HEK293T (cell line): ENCODE results near the gene PTPRM.

Source experiments
- CTCF ChIA-PET: fragments of 350-600 bp; formaldehyde crosslinking; extraction: SDS; loops from one replicate; lab custom pipeline; 2021; ENCODE audit warnings: antibody characterized with exemption, inconsistent platforms; lab: Yijun Ruan, JAX
- POLR2A ChIA-PET: fragments of 350-600 bp; formaldehyde crosslinking; extraction: SDS; loops from one replicate; lab custom pipeline; 2020; ENCODE audit warnings: antibody characterized with exemption, inconsistent platforms; lab: Yijun Ruan, JAX
- DNase-seq: peaks from one replicate; pipeline ENCODE4 v3.0.0; 2012; ENCODE audit warnings: mixed read lengths; ENCODE audit errors: extremely low spot score
- ARNT ChIP-seq: fragments of 450-650 bp; IDR thresholded peaks from 2 replicates; pipeline ENCODE4 v1.6.1; 2017; ENCODE audit warnings: mild to moderate bottlenecking
- BHLHE40 ChIP-seq: fragments of 450-650 bp; IDR thresholded peaks from 2 replicates; pipeline ENCODE4 v1.6.1; 2016; ENCODE audit warnings: mild to moderate bottlenecking, moderate library complexity, borderline replicate concordance
- CTBP1 ChIP-seq: fragments of 450-650 bp; IDR thresholded peaks from 2 replicates; pipeline ENCODE4 v1.6.1; 2016; ENCODE audit warnings: borderline replicate concordance
- ELF4 ChIP-seq: fragments of 450-650 bp; IDR thresholded peaks from 2 replicates; pipeline ENCODE4 v1.6.1; 2017; ENCODE audit warnings: antibody characterized with exemption
- FOXA1 ChIP-seq: fragments of 450-650 bp; IDR thresholded peaks from 2 replicates; pipeline ENCODE4 v1.6.1; 2016; ENCODE audit warnings: mild to moderate bottlenecking
- FOXK2 ChIP-seq: fragments of 450-650 bp; IDR thresholded peaks from 2 replicates; pipeline ENCODE4 v1.6.1; 2016; ENCODE audit warnings: mild to moderate bottlenecking
- FOXM1 ChIP-seq: fragments of 450-650 bp; IDR thresholded peaks from 2 replicates; pipeline ENCODE4 v1.6.1; 2017; ENCODE audit warnings: mild to moderate bottlenecking, borderline replicate concordance
- HDGF ChIP-seq: fragments of 450-650 bp; IDR thresholded peaks from 2 replicates; pipeline ENCODE4 v1.6.1; 2017; ENCODE audit warnings: antibody characterized with exemption, borderline replicate concordance
- L3MBTL2 ChIP-seq: fragments of 450-650 bp; conservative IDR thresholded peaks from 2 replicates; pipeline ENCODE4 v1.6.1; 2016; ENCODE audit warnings: mild to moderate bottlenecking
- LEF1 ChIP-seq: fragments of 450-650 bp; IDR thresholded peaks from 2 replicates; pipeline ENCODE4 v1.6.1; 2017; ENCODE audit warnings: mild to moderate bottlenecking, borderline replicate concordance
- NFRKB ChIP-seq: fragments of 450-650 bp; IDR thresholded peaks from 2 replicates; pipeline ENCODE4 v1.6.1; 2016; ENCODE audit warnings: mild to moderate bottlenecking, moderate library complexity
- PKNOX1 ChIP-seq: fragments of 450-650 bp; IDR thresholded peaks from 2 replicates; pipeline ENCODE4 v1.6.1; 2016
- SP1 ChIP-seq: fragments of 450-650 bp; IDR thresholded peaks from 2 replicates; pipeline ENCODE4 v1.6.1; 2017
- SUZ12 ChIP-seq: fragments of 450-650 bp; IDR thresholded peaks from 2 replicates; pipeline ENCODE4 v1.6.1; 2016; ENCODE audit warnings: mild to moderate bottlenecking
- TARDBP ChIP-seq: fragments of 450-650 bp; IDR thresholded peaks from 2 replicates; pipeline ENCODE4 v1.6.1; 2016
- ZNF384 ChIP-seq: fragments of 450-650 bp; IDR thresholded peaks from 2 replicates; pipeline ENCODE4 v1.6.1; 2016

PTPRM gene

GRCh38 chr18:7850446-7850845 is 283.3 kb downstream of the PTPRM start:
- ChIA-PET POLR2A (no interaction called here), CTCF (no interaction called here)
- DNase-seq = no peak

DNA sequence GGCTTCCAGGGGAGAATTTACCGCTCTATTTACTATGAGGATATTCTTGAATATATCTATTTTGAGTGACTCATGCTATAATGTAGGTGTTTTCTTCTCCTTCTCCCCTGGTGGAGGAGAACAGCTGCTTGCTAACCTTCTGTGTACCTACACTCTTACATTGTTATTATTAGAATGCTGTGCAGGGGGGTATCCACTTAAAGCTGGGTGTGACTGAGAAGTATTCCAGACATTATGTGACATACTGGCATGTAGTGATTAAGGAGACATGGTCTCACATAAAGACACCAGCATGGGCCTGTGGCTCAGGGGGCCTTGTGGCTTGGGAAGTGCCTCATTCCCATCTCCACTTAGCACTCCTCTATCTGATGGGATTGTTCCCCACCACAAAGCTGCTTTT is 287.9 kb downstream of the PTPRM start:
- TF ChIP-seq SUZ12 (no peak), FOXK2 (no peak), ELF4 (no peak), L3MBTL2 (no peak), TARDBP (no peak), LEF1 (no peak), CTBP1 (no peak)
- POLR2A ChIA-PET = no interaction called here
- DNase-seq = no peak
- CTCF ChIA-PET = no interaction called here

More at GRCh38 chr18:7850446-7850845, 283.3 kb downstream of the PTPRM start:
- TF ChIP-seq PKNOX1 (no peak), L3MBTL2 (no peak), LEF1 (no peak), ZNF384 (no peak), SUZ12 (no peak), TARDBP (no peak), FOXK2 (no peak), FOXM1 (no peak), FOXA1 (no peak), ARNT (no peak), BHLHE40 (no peak), HDGF (no peak), CTBP1 (no peak), ELF4 (no peak), SP1 (no peak), NFRKB (no peak)

GRCh38 chr18:7855671-7856070 is 288.6 kb downstream of the PTPRM start:
- ChIA-PET POLR2A (no interaction called here), CTCF (no interaction called here)
- TF ChIP-seq L3MBTL2 (no peak), SP1 (no peak), NFRKB (no peak), ZNF384 (no peak), SUZ12 (no peak), BHLHE40 (no peak), ELF4 (no peak), TARDBP (no peak), FOXK2 (no peak), HDGF (no peak), CTBP1 (no peak), PKNOX1 (no peak)
- no peak for DNase-seq

DNA sequence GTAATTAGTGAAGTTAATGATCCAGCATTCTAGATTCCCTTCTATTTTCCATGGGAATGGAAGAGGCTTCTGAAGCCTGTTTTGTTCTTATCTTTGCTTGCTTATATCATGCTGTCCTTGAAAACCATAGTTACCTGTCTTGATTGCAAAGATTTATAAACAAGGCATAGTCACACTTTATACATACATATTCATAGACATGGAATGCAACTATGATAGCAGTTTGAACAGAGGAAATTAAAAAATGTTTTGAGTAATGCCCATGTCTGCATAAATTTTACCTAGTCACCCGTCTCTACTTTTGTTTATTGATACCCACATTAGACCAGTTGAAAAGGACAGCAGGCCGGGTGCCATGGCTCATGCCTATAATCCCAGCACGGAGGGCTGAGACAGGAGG is 289.0 kb downstream of the PTPRM start:
- no peak for TF ChIP-seq SP1
- no peak for TF ChIP-seq FOXK2
- no peak for TF ChIP-seq SUZ12
- no peak for TF ChIP-seq ARNT
- TF ChIP-seq CTBP1 = no peak
- TF ChIP-seq BHLHE40 = no peak
- no peak for TF ChIP-seq LEF1
- TF ChIP-seq FOXA1 = no peak
- no peak for TF ChIP-seq NFRKB
- ChIA-PET CTCF (no interaction called here), POLR2A (no interaction called here)
- DNase-seq = no peak

DNA sequence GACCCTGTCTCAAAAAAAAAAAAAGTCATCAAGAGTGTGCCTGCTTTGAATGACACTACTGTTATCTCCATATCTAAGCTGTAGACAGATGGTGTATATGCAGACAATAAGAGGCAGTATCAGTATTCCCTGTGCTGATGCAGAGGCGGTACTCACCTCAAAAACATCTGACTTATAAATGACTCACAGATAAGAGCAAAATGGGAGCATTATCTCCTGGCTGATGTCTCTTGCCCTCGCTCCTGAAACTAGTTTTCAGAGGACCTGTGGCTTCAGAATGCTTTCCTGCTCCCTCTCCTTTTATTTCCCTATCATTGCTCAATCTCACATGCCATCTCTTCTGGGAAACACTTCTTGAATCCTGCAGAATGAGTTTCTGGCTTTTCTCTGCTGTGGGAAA is 289.6 kb downstream of the PTPRM start:
- TF ChIP-seq SP1 (no peak), SUZ12 (no peak), CTBP1 (no peak), FOXK2 (no peak), L3MBTL2 (no peak), PKNOX1 (no peak), TARDBP (no peak), ARNT (no peak), NFRKB (no peak), FOXM1 (no peak), ELF4 (no peak), BHLHE40 (no peak), ZNF384 (no peak), HDGF (no peak), FOXA1 (no peak), LEF1 (no peak)
- ChIA-PET CTCF (no interaction called here), POLR2A (no interaction called here)
- no peak for DNase-seq

DNA sequence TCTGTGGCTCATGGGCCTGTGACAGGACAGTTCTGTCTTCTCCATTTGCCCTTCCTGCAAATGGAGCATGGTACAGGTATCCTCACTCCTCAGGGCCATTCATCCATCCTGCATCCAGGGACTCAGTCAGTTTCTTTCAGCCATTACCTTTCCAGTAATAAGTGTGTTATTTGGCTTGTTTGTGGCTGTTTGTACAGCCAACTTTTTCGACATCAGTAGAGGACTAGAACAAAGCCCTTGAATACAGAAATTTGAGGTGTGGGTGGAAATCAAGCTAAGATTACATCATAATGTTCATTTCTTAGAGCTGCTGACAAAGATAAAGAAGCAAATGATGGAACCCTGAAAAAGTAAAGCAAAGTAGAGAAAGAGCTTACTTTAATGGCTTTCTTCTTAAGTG is 290.4 kb downstream of the PTPRM start:
- DNase-seq = no peak
- ChIA-PET CTCF (no interaction called here), POLR2A (no interaction called here)
- TF ChIP-seq CTBP1 (no peak), FOXA1 (no peak), SUZ12 (no peak), NFRKB (no peak), BHLHE40 (no peak), ZNF384 (no peak), HDGF (no peak), PKNOX1 (no peak), TARDBP (no peak), ELF4 (no peak), SP1 (no peak), LEF1 (no peak), L3MBTL2 (no peak), ARNT (no peak), FOXK2 (no peak), FOXM1 (no peak)
